ENCODE results near the gene SPO11.

SPO11 gene

GRCh38 chr20:57312138-57312537 is 17.5 kb upstream of the SPO11 start:
- no peak for DNase-seq

DNA sequence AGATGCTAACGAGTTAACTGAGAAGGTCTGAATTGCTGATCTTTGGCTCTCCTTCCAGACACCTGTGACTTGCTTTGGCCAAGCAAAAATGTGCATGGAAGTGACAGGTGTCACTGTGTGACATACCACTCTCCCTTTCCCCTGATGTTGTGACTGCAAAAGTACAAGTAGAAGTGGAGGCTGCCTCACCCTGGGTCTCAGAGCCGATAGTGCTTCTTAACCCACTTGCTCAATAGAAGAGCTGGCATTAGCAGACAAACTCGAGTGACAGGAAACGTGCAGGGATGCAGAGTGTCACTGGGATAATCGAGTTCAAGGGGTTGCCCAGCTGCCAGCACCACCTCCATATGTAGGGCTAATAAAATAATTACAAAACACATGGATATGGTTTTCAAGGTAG is 16.4 kb upstream of the SPO11 start:
- DNase-seq = no peak

DNA sequence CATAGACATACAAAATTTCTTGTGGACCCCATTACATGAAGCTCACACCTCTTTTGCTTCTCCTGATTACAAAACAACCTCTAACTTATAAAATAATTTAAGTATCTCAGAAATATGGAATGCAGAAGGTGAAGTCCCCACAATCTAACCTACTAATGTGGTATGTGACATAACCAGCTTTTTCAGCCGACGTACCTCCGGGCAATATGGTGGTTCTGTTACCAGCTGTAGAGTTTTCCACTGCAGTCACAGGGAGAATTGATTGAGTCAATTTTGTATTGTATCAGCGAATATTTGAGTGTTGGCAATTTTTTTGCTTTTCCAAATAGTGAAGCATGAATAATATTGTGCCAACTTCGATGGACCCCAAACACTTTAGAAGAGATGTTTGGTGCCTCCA is 15.7 kb upstream of the SPO11 start:
- DNase-seq = no peak

DNA sequence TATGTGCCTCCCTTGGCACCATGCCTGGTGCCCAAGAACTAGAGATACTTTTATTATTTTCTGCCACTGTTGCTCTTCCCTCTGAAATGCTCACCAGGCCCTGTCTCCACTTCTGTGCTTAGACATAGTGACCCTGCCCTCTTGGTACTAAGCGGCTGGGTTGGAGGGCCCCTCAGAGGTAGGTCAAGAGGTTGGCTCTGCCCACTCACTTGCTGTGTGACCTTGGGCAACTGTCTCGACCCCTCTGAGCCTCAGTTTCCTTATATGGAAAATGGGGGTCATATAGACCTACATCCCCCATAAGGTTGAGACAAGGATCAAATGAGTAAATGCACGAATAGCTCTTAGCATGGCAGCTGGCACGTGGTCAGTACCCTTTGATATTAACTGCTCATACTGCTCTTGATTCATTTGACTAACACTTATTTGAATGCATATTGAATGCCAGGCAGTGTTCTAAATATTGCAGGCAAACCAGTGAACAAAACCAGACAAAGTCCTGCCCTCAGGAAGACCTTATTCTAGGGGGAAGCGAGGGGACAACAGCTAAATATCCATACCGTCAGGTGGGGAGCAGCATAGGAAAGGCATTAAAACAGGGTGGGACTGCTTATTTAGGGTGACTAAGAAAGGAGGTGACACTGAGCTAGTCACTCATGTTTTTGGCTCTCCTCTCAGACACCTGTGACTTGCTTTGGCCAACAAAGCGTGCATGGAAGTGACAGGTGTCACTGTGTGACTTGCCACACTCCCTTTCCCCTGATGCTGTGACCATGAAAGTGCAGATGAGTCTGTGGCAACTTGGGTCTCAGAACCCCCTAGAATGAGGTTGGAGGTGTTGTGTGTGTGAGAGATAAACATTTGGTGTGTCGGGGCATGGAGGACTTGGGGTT is 14.3 kb upstream of the SPO11 start:
- DNase-seq = no peak

GRCh38 chr20:57315976-57316480 is 13.6 kb upstream of the SPO11 start:
- DNase-seq = no peak

DNA sequence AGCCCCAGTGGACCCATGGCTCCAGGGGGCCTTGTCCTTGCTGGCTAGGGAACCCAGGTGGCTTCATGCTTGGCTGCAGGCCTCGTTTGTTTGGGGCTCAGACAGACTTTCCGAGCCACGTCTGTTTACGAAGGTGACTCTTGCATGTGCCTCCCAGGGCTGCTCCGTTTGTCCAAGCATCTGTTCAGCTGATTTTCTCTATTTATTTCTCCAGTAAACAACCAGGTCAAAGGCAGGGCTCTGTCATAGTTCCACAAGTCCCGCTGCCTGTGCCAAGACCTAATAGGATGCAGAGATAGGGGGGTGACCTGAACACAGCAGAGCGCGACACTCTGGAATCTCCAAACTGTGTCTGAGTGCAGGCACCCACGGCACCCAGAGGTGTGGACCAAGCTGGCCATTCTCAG is 12.8 kb upstream of the SPO11 start:
- no peak for DNase-seq

DNA sequence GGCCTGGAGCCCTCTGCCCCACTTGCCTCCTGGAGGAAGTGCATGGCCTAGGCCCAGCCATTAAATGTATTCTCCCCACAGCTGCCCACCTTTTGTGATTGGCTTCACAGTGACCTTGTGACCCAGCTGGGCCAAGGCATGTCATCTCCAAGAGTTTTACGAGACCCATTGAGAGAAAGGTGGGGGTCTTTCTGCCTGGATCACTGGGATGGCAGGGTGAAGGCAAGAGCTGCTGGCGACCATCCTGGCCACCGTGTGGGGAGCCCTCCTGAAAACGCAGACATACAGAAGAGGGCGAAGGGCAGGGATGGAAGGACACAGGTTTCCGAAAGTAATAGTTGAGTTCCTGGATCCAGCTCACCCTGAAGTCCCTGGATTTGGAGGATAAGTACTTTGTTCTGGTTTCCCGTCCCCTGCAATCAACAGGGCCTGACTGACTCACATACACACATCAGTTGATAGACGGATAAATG is 12.3 kb upstream of the SPO11 start:
- no peak for DNase-seq

DNA sequence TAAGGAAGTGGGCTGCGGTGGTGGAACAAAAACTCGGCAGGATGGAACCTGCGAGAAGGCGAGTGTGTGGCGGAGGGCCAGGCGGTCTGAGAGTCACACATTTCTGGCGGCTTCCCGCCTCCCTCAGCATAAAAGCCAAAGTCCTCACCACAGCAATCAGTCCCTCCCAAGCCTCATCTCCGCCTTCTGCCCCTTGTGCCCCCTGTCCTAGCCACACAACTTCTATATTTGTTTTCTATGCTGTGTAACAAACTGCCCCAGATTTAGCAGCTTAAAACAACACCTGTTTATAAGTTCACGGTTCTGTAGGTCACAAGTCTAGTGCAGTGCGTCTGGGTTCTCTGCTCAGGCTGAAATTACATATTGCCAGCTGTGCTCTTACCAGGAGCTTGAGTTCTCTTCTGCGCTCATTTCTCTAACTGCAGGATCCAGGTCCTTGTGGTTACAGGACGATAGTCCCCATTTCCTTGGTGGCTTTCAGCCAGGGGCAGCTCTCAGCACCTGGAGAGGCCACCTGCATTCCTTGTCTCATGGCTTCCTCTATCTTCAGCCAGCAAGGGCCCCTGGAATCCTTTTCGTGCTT is 11.7 kb upstream of the SPO11 start:
- no peak for DNase-seq

DNA sequence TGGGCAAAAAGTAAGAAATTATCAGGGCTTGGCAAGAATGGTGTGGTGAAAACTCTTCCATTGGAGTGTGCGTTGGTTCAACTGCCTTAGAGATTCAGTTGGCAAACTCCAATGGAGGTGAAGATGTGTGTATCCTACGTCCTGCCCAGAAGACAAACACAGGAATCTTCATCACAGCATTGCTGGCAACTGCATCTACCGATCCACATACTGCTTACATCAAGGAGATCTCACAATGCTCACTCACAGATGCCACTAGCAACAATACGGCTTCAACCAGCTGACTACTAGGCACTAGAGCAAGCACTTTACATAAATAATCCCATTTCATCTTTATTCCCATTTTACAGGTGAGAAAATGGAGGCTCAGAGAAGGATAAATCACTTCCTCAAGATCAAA is 10.0 kb upstream of the SPO11 start:
- no peak for DNase-seq

DNA sequence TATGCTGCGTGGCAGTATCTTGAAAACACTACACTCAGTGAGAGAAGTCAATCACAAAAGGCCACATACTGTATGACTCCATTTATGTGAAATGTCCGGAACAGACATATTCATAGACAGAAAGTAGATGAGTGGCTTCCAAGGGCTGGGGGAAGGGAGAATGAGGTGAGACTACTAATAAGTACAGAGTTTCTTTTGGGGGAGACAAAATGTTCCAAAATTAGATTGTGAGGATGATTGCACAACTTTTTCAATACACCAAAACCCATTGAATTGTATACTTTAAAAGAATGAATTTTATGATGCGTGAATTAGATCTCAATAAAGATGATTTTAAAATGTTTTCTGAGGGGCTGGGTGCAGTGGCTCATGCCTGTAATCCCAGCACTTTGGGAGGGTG is 9.2 kb upstream of the SPO11 start:
- no peak for DNase-seq

DNA sequence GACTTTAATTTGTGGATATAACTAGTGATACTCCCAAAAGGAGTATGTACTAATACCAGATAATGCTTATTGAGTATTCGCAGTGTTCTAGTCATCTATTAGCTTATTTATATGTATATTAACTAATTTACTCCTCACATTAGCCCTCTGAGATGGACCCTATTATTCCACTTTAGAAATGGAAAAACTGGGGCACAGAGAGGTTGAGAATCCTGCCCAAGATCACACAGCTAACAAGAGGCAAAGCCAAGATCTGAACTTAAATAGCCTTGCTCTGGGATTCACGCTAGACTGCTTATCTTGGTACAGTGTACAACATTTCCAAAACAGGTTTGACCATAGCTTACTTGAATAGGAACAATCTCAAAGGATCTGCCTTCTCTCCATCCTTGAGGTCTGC is 8.5 kb upstream of the SPO11 start:
- DNase-seq = no peak

- DNase-seq = no peak
These were observed 7.1 kb upstream of the SPO11 start for GRCh38 chr20:57322476-57322875.

- DNase-seq = no peak
These were observed 6.6 kb upstream of the SPO11 start for GRCh38 chr20:57323034-57323433.

- no peak for DNase-seq
These were observed 3.8 kb upstream of the SPO11 start for GRCh38 chr20:57325632-57326356.

DNA sequence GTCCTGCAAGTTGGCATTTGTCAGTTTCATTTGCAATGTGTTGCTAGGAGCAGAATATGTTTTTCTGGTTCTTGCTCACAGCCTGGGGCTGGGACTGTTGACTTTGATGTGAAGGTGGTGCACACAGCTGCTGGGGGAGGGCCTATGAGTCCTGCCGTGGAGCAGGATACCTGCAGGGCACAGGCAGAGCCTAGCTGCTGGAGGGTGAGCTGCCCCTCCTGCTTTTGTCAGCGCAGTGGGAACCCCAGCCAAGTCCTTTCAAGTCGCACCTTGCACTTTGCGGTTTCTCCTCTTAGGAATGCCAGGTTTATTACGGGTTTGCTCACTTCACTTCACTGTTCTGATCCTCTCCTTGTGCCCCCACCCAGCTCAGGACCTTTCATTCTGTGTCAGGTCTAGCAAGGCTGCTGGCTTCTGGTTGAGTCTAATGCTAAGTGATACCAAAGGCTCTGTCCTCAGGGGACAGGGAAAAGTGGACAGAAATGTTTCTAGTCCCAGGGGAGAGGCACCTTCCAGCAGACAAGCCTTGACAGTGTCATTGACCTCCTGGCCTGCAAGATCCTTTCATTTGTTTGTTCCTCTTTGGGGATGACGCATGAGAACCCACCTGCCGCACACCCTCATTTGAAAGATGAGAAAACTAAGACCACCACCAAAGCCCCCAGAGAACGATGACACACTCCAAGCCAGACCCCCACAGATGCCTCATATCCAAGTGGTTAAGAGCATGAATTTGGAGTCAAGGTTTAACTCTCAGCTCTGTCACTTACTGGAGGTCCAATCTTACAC is 2.7 kb upstream of the SPO11 start:
- no peak for DNase-seq

DNA sequence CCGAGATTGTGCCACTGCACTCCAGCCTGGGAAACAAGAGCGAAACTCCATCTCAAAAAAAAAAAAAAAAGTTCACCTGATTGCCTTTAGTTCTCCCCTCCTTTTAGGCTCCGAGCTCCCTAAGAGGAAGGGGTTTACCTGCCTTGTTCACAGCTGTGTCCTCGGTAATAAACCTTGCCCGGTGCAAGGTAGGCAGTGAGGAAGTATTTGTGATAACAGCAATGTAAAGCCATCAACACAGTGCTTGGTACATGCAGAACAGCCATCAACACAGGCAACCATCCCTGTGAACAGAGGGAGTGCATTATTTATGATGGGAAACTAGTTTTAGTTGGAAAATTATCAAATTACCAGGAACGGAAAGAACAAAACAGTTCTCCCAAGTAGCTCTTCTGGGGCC is 1.8 kb upstream of the SPO11 start:
- no peak for DNase-seq

DNA sequence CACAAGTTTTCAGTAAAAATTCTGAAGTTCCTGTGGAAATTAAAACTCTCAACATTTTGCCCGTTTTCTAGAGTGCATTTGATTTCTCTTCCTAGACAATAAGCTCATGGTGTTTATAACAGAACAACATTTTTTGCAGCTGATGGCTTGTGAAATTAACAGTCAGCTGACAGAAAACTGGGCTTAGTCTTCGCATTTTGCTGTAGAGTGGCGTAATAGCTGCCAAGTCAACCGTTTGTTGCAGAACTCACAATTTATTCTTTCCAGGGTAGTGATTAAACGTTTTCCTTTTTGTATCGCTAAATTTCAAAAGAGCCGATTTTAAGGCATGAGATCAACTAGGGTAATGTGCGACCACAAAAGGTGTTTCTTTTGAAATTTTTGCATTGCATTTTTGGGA is 1.4 kb downstream of the SPO11 start:
- DNase-seq = no peak

GRCh38 chr20:57332105-57333089 is 2.8 kb downstream of the SPO11 start:
- DNase-seq = no peak

DNA sequence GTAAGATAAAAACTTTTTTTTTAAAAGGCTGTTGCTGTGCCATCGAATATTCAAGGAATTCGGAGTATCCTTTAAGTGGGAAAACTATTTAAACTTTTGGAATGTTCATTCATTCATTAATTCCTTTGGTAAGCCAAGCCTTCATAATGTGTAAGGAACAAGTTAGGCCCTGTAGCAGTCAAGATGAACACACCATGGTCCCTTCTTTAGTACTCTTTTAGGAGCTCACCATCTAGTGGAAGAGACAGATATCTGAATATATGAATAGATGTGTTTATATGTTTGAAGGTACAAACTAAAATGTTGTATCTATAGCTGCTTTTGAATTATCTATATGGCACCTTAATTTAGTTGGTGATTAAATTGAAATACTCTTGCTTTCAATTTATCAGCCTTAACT is 5.8 kb downstream of the SPO11 start:
- no peak for DNase-seq

DNA sequence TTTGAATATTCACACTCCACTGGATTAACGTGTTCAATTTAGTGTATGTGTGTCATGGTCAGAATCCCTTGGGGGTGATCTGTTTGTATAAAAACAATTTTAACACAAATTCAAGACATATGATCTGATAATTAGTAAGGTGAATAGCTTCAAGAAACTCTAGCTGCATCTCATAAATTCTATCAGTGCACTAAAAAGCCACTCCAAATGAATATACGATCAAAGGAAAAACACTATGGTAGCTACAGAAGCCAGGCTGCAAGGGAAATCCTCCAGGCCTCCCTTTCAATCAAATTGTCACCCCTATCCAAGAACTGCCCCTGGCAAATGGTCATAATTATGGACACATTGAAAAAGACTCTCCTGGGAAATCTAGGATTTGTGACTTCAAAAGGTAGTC is 12.1 kb downstream of the SPO11 start:
- no peak for DNase-seq

DNA sequence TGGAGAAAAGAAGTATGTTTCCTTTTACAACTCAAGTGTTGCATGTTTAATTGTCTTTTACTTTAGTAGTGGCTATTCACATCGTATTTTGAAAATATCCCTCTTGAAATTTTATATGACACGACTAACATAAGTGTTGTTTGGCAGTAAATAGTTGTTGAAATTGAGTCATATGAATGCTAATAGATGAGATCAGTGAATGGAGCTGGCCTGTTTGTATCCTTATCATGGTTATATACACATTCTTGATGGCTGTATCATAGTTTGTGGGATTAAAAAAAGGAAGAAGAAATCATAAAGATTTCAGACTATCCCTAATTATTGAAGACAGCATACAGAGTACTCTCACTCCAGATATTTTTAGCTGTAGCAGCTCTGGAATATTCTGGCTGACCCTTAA is 13.2 kb downstream of the SPO11 start:
- no peak for DNase-seq

DNA sequence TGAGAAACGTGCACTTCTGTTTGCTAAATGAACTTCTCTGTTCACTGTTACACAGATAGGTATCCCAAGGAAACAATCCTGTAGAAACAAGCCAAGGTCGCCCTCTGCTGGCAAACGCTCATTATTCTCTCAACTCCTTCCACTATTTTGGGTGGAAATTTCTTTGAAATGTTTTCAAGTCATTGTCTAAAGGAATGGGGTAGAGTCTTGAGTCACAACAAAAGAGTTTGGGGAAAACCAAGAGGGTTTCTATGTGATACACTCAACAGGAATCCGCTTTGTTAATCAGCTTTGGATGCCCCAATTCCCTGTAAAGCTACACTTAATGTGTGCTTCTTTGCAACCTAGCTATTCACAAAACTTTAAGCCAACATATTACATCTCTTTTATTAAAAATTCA is 16.9 kb downstream of the SPO11 start:
- DNase-seq = peak; percentile 63
